ENCODE results near the gene FIGNL2.
"Not testable (repeated sequence)": the region's sequence is repeated elsewhere in the genome, so short reads cannot be mapped to it uniquely, and the experiment has no call there.

The FIGNL2 gene

GRCh38 chr12:51886021-51886710 is 37.6 kb upstream of the FIGNL2 start:
- ATAC-seq (replicated peaks) (peak; percentile 92), DNase-seq (peak in 1 of 3 experiments; percentile 19)
- H3K36me3 Mint-ChIP-seq (ENCODE audit: insufficient read depth), result no peaks in the 10 kb centered on the region
- H3K27me3 Mint-ChIP-seq, result peaks cover 0 to 32% of the 10 kb centered on the region in 2 donors
- peak overlapping the region; percentile 36 to 77 for H3K27ac Mint-ChIP-seq
- peak overlapping the region in 1 of 2 donors; percentile 53 for H3K4me3 Mint-ChIP-seq
- no peaks in the 10 kb centered on the region for H3K9me3 Mint-ChIP-seq
- peaks cover 7 to 8% of the 10 kb centered on the region in 2 donors for H3K4me1 Mint-ChIP-seq (ENCODE audit: low read depth in 2 of 2)

DNA sequence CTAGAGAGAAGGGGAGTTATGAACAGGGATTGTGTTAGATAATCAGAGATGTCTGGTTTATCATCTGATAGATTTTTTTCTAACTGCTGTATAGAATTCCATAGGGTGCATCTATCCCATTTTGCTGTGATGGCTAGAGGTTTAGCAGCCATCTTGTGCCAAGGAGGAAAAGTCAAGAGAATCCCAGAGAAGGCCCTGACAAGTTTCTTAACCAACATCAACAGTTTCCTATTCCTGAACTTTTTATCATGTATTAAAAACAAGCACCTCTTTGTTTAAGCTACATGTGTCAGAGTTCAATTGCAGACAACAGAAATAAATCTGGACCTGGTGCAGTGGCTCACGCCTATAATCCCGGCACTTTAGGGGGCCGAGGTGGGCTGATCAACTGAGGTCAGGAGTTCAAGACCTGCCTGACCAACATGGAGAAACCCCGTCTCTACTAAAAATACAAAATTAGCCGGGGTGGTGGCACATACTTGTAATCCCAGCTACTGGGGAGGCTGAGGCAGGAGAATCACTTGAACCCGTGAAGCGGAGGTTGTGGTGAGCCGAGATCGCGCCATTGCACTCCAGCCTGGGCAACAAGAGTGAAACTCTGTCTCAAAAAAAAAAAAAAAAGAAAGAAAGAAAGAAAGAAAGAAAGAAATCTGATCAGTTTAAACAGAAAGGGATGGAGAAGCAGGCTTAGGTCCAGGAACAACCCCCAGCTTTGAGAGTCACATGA is 36.9 kb upstream of the FIGNL2 start:
- H3K4me1 Mint-ChIP-seq (ENCODE audit: low read depth in 2 of 2); ATAC-seq (replicated peaks); H3K9me3 Mint-ChIP-seq; H3K36me3 Mint-ChIP-seq (ENCODE audit: insufficient read depth); DNase-seq: not testable (repeated sequence)
- H3K27ac Mint-ChIP-seq, result peak overlapping the region; percentile 36 to 77
- peaks cover 0 to 24% of the 10 kb centered on the region in 2 donors for H3K27me3 Mint-ChIP-seq
- H3K4me3 Mint-ChIP-seq, result peak overlapping the region in 1 of 2 donors; percentile 53

- no peak for DNase-seq
- Mint-ChIP-seq H3K9me3 (no peaks in the 10 kb centered on the region), H3K27ac (no peak overlapping the region), H3K4me3 (no peak overlapping the region), H3K36me3 (ENCODE audit: insufficient read depth) (no peaks in the 10 kb centered on the region), H3K27me3 (peaks cover 0 to 18% of the 10 kb centered on the region in 2 donors), H3K4me1 (ENCODE audit: low read depth in 2 of 2) (peaks cover 7 to 8% of the 10 kb centered on the region in 2 donors)
- no peak for ATAC-seq (replicated peaks)
These were observed 36.2 kb upstream of the FIGNL2 start for GRCh38 chr12:51884676-51885229.

GRCh38 chr12:51883998-51884675 is 35.6 kb upstream of the FIGNL2 start:
- no peaks in the 10 kb centered on the region for H3K9me3 Mint-ChIP-seq
- peaks cover 2 to 18% of the 10 kb centered on the region in 2 donors for H3K27me3 Mint-ChIP-seq
- peak overlapping the region in 1 of 2 donors; percentile 3 for H3K27ac Mint-ChIP-seq
- no peak for ATAC-seq (replicated peaks)
- H3K36me3 Mint-ChIP-seq (ENCODE audit: insufficient read depth), result no peaks in the 10 kb centered on the region
- peaks cover 7 to 8% of the 10 kb centered on the region in 2 donors for H3K4me1 Mint-ChIP-seq (ENCODE audit: low read depth in 2 of 2)
- DNase-seq, result no peak
- no peak overlapping the region for H3K4me3 Mint-ChIP-seq

DNA sequence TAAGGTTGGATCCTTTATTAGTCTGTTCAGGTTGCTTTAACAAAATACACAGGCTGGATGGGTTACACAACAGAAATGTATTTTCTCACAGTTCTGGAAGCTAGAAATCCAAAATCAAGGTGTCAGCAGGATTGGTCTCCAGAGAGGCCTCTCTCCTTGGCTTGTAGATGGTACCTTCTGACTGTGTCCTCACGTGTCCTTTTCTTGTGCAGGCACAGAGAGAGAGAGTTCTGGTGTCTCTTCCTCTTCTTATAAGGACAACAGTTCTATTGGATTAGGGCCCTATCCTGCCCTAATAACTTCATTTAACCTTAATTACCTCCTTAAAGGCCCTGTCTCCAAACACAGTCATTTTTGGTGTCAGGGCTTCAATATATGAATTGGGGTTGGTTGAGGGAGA is 34.8 kb upstream of the FIGNL2 start:
- ATAC-seq (replicated peaks) (no peak), DNase-seq (no peak)
- no peak overlapping the region for H3K27ac Mint-ChIP-seq
- H3K36me3 Mint-ChIP-seq (ENCODE audit: insufficient read depth), result no peaks in the 10 kb centered on the region
- no peak overlapping the region for H3K4me3 Mint-ChIP-seq
- no peaks in the 10 kb centered on the region for H3K9me3 Mint-ChIP-seq
- peaks cover 7 to 8% of the 10 kb centered on the region in 2 donors for H3K4me1 Mint-ChIP-seq (ENCODE audit: low read depth in 2 of 2)
- peaks cover 7 to 13% of the 10 kb centered on the region in 2 donors for H3K27me3 Mint-ChIP-seq

DNA sequence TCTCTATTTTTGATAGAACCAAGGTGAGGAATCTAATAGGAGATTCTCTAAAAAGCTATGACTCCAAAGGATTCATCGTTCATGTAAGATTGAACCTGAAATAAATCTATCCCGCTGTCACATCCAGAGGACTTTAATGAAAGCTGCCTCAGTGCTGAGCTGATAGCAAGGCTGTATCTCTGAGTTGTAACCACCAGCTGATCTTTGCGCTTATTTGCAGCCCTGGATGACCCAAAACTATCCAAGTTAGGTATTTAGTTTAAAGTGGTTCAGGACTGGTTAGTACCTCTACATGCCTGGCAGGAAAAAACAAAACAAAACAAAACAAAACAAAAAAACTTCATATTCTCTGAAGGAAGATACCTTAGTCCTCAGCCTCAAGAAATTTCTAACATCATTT is 30.6 kb upstream of the FIGNL2 start:
- no peak for ATAC-seq (replicated peaks)
- no peaks in the 10 kb centered on the region for H3K4me1 Mint-ChIP-seq (ENCODE audit: low read depth in 2 of 2)
- no peak overlapping the region for H3K27ac Mint-ChIP-seq
- H3K9me3 Mint-ChIP-seq, result no peaks in the 10 kb centered on the region
- peaks cover 7 to 9% of the 10 kb centered on the region in 2 donors for H3K27me3 Mint-ChIP-seq
- DNase-seq, result no peak
- H3K4me3 Mint-ChIP-seq, result no peak overlapping the region
- H3K36me3 Mint-ChIP-seq (ENCODE audit: insufficient read depth), result no peaks in the 10 kb centered on the region

DNA sequence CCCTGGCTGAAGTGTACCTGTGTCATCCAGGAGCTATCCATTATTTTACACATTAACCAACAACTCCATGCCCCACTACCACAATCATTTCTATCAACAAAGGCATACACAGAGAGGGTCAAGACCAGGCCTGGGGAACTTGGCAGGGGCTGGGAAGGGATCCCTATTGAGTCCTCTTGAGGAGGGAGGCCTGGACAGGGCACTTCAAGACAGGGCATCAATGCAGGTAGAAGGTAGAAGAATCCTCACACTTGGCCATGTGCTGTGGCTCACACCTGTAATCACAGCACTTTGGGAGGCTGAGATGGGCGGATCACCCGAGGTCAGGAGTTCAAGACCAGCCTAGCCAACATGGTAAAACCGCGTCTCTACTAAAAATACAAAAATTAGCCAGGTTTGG is 26.0 kb upstream of the FIGNL2 start:
- Mint-ChIP-seq H3K4me3 (no peak overlapping the region), H3K4me1 (ENCODE audit: low read depth in 2 of 2) (peaks cover 0 to 8% of the 10 kb centered on the region in 2 donors), H3K9me3 (no peaks in the 10 kb centered on the region), H3K36me3 (ENCODE audit: insufficient read depth) (no peaks in the 10 kb centered on the region), H3K27me3 (peaks cover 36 to 43% of the 10 kb centered on the region in 2 donors), H3K27ac (no peak overlapping the region)
- ATAC-seq (replicated peaks) (no peak), DNase-seq (no peak)

DNA sequence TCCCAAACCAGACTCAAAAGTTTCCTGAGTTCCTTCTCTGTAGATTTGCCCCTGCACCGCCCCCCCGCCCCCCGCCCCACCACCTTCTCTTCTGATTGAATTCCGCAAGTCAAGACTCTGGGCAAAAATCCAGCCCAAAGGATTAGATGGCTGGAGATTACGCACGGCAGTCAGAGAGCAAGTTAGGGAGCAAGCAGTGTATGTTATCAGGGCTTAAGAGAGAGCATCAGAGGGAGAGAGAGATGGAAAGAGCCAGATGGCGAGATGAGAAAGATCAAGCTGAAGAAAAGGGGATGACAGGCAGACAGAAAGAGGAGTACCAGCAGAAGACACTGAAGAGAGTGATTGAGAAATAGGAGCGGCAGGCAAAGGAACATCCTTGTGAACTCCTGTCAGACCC is 25.5 kb upstream of the FIGNL2 start:
- DNase-seq (no peak), ATAC-seq (replicated peaks) (no peak)
- Mint-ChIP-seq H3K4me3 (no peak overlapping the region), H3K9me3 (no peaks in the 10 kb centered on the region), H3K4me1 (ENCODE audit: low read depth in 2 of 2) (peaks cover 0 to 8% of the 10 kb centered on the region in 2 donors), H3K36me3 (ENCODE audit: insufficient read depth) (no peaks in the 10 kb centered on the region), H3K27me3 (peaks cover 33 to 43% of the 10 kb centered on the region in 2 donors), H3K27ac (no peak overlapping the region)

DNA sequence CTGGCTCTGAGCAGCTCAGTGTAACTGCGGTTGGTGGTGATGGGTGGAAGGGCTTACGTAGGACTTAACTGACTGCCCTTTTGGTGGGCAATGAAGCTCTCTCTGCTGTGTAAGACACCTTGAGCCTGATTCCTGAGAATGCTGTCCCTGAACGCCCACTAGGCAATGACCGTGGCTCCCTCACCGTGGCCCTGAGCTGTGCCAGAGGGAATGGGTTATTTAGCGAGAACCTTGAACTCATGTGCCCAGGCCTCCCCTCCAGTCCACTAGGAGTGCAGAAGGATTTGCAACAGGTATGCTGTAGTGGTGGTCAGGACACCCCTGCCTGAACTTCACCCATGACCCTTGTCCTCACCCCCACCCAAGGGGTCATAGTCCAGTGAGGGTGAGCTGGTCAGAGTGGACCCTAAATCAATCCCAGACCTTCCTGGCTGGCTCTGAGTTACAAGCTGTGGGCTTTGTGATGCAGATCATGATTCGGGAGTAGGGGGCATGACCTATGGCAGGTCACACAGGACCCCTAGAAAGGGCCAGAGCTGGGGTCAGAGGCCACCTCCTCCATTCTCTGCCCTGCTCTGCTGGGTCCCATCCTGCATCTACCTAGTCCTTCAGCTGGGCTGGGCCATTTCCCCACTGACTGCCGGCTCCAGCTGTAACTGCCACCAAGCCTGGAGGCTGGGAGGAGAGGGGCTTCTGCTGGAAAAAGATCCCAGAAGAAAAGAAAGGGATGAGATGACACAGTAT is 24.9 kb upstream of the FIGNL2 start:
- peaks cover 36 to 47% of the 10 kb centered on the region in 2 donors for H3K27me3 Mint-ChIP-seq
- H3K9me3 Mint-ChIP-seq, result no peaks in the 10 kb centered on the region
- no peak overlapping the region for H3K4me3 Mint-ChIP-seq
- ATAC-seq (replicated peaks), result no peak
- H3K27ac Mint-ChIP-seq, result no peak overlapping the region
- H3K36me3 Mint-ChIP-seq (ENCODE audit: insufficient read depth), result no peaks in the 10 kb centered on the region
- H3K4me1 Mint-ChIP-seq (ENCODE audit: low read depth in 2 of 2), result peaks cover 0 to 12% of the 10 kb centered on the region in 2 donors
- no peak for DNase-seq

DNA sequence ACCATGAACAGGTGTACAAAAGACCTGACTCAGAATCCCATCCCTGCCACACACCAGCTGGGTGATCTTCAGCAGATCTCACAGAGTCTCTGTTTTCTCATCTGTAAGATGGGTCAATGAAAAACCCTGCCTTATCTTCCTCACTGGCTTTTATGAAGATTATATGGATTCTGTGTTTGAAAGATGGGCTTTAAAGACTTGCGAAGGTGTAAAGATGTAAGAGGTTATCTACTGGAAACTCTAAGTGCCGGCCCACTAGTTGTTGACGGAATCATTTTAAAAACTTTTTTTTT is 24.1 kb upstream of the FIGNL2 start:
- no peaks in the 10 kb centered on the region for H3K9me3 Mint-ChIP-seq
- no peak overlapping the region for H3K27ac Mint-ChIP-seq
- H3K4me1 Mint-ChIP-seq (ENCODE audit: low read depth in 2 of 2), result peaks cover 0 to 13% of the 10 kb centered on the region in 2 donors
- DNase-seq, result no peak
- peaks cover 43 to 54% of the 10 kb centered on the region in 2 donors for H3K27me3 Mint-ChIP-seq
- H3K4me3 Mint-ChIP-seq, result no peak overlapping the region
- H3K36me3 Mint-ChIP-seq (ENCODE audit: insufficient read depth), result no peaks in the 10 kb centered on the region
- no peak for ATAC-seq (replicated peaks)

DNA sequence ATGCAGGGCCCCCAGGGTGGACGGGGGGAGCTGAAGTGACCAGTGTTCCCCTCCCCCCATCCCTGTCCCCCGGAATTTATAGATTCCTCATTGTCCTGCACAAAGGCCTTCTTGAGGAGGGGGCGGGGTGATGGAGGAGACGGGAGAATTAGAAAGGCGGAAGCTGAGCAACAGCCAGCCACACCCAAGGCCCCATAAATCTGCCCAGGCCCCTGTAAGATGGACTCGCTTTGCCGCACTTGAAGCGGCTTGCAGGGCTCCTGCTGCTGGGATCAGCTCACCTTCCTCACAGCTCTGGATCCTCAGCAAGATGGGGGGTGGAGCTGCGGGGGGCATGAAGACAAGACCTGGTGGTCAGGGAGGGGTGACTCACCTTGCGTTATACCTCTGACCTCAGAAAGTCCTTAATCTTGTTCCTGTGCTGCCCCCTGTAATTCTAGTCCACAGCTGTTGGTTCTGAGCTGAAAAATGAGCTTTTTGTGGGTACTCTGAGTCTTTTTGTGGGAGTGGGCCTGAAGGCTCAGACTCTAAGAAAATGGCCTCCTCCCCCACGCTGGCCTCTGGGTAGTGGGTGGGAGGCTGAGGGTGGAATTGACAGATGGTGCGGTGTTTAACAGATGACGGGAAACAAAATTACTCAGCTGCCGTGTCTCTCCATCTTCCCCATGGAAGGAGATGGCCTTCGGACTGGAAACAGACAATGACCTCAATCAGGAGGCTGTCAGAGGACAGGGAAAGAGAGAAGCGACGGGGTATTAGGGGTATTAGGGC is 23.6 kb upstream of the FIGNL2 start:
- Mint-ChIP-seq H3K36me3 (ENCODE audit: insufficient read depth) (no peaks in the 10 kb centered on the region), H3K4me3 (no peak overlapping the region), H3K4me1 (ENCODE audit: low read depth in 2 of 2) (peaks cover 0 to 13% of the 10 kb centered on the region in 2 donors), H3K9me3 (no peaks in the 10 kb centered on the region), H3K27me3 (peaks cover 49 to 60% of the 10 kb centered on the region in 2 donors), H3K27ac (no peak overlapping the region)
- ATAC-seq (replicated peaks) (no peak), DNase-seq (no peak)

- Mint-ChIP-seq H3K36me3 (ENCODE audit: insufficient read depth) (no peaks in the 10 kb centered on the region), H3K9me3 (no peaks in the 10 kb centered on the region), H3K27ac (no peak overlapping the region), H3K4me1 (ENCODE audit: low read depth in 2 of 2) (peaks cover 0 to 13% of the 10 kb centered on the region in 2 donors), H3K4me3 (no peak overlapping the region), H3K27me3 (peaks cover 50 to 67% of the 10 kb centered on the region in 2 donors)
- DNase-seq, result no peak
- no peak for ATAC-seq (replicated peaks)
These were observed 22.6 kb upstream of the FIGNL2 start for GRCh38 chr12:51871126-51871525.
